Measurements from ENCODE around the gene YJU2. TPM values are rescaled to one million over a fixed set of nuclear protein-coding genes. Genes with fewer than 3 reads are reported as not detected.

The YJU2 gene
- 39.5 TPM for polyA plus RNA-seq (2013, experiment 1 of 2)
- polyA plus RNA-seq (2013, experiment 2 of 2), result 38.6 TPM

DNA sequence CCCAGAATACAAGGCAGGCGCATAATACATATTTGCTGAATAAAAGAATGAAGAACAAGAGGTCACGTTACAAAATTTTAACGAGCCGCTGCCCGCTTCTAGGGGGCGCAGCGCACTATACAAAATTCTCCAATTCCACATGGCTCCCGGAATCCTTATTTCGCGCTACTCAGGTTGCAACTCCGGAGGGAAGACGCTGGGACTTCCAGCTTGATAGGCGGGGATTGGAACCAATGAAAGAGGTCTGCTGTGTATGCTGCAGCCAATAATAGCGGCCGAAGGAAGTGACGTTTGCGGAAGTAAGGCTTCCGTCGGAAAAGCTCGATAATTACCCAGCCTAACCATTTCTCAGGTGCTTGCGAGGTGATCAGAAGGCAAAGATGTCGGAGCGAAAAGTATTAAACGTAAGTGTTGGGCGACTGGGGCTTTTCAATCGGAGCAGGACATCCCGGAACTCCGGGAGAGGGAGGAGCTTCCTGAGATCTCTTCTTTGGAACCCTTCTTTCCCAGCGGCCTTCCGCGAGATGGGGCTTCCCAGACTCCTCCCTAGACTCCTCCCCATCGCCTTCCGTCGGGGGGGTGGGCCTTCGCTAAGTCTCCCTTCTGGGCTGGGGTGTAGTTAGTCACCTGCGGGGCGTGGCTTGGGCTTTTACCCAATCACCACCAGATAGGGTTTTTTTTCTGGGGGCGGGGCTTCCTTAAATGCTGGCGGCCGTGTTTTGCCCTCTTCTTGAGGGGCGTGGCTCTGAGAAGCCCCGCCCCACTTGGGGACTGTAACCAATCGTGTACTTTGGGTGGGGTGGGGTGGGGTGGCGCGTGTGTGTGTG lies at the start of gene YJU2:
Gene YJU2 (plus strand): TSS at position 314 of the 827 bp plus-strand sequence. CDS start 67 bp downstream, at position 381.
- peak within 1 kb of the TSS; percentile 13 for H4K8ac ChIP-seq (ENCODE audit: low read depth, low read length)
- H3K23ac ChIP-seq (ENCODE audit: low read length), result no peak within 1 kb of the TSS
- no peak within 1 kb of the TSS for H2BK120ac ChIP-seq (ENCODE audit: low read depth, low read length)
- WGBS (ENCODE audit: extremely low coverage, insufficient coverage, low lambda C conversion rate), result no CpG with 5 or more reads among the region's 45 CpGs
- peak within 1 kb of the TSS; percentile 95 for H3K4me3 ChIP-seq (ENCODE audit: low read length)
- peak within 1 kb of the TSS; percentile 99 for H4K5ac ChIP-seq (ENCODE audit: low read length)
- H3K56ac ChIP-seq (ENCODE audit: low read length), result peak within 1 kb of the TSS; percentile 88
- H2BK5ac ChIP-seq (ENCODE audit: low read length), result peak within 1 kb of the TSS; percentile 56
- no peak within 1 kb of the TSS for H2AK5ac ChIP-seq (ENCODE audit: low read length)
- peaks cover 2% of the 10 kb centered on the region for H3K79me1 ChIP-seq (ENCODE audit: low read length)
- peak within 1 kb of the TSS; percentile 89 for H3K9ac ChIP-seq (ENCODE audit: low read length)
- H2BK15ac ChIP-seq (replicated peaks; ENCODE audit: low read depth), result no peak within 1 kb of the TSS
- peak; percentile 100 for DNase-seq
- H3K79me2 ChIP-seq (ENCODE audit: control insufficient read depth, insufficient read depth, low read length), result no peaks in the 10 kb centered on the region
- H3K4me2 ChIP-seq (ENCODE audit: low read length), result peak within 1 kb of the TSS; percentile 57
- H3K36me3 ChIP-seq (ENCODE audit: control insufficient read depth, insufficient read depth, low read length), result peaks cover 6% of the 10 kb centered on the region
- H3K27ac ChIP-seq (ENCODE audit: low read depth, low read length), result peak within 1 kb of the TSS; percentile 68
- H3K4ac ChIP-seq (ENCODE audit: low read depth, low read length), result no peak within 1 kb of the TSS
- H3K4me1 ChIP-seq (ENCODE audit: control insufficient read depth, low read depth, low read length), result peaks cover 2% of the 10 kb centered on the region
- no peaks in the 10 kb centered on the region for H3K27me3 ChIP-seq (ENCODE audit: insufficient read depth, low read length, poor library complexity)
- H3K18ac ChIP-seq (ENCODE audit: low read length), result peak within 1 kb of the TSS; percentile 89

DNA sequence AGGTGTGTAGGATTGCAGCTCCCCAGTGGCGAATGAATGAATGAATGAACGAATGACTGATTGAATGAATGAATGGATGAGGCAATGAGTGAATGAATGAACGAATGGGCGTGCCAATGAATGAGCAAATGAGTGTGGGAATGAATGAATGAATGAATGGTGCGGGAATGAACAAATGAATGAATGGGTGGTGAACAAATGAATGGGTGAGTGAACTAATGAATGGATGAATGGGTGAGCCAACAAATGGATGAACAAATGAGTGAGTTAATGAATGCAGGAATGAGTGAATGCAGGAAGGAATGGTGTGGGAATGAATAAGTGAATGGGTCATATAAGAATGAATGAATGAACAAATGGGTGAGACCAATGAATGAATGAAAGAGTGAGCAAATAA lies 49.7 kb upstream of the YJU2 start:
- H3K4me1 ChIP-seq (ENCODE audit: control insufficient read depth, low read depth, low read length), result no peaks in the 10 kb centered on the region

GRCh38 chr19:4197625-4198466 lies 49.0 kb upstream of the YJU2 start:
- Histone ChIP-seq H3K27me3 (ENCODE audit: insufficient read depth, low read length, poor library complexity) (no peaks in the 10 kb centered on the region), H3K4ac (ENCODE audit: low read depth, low read length) (no peak overlapping the region), H3K18ac (ENCODE audit: low read length) (no peak overlapping the region), H4K5ac (ENCODE audit: low read length) (no peak overlapping the region), H3K4me2 (ENCODE audit: low read length) (peak overlapping the region; percentile 34), H4K8ac (ENCODE audit: low read depth, low read length) (no peak overlapping the region), H3K4me1 (ENCODE audit: control insufficient read depth, low read depth, low read length) (no peaks in the 10 kb centered on the region), H2BK15ac (replicated peaks; ENCODE audit: low read depth) (no peak overlapping the region), H2AK5ac (ENCODE audit: low read length) (no peak overlapping the region), H2BK120ac (ENCODE audit: low read depth, low read length) (no peak overlapping the region), H3K27ac (ENCODE audit: low read depth, low read length) (no peak overlapping the region), H3K56ac (ENCODE audit: low read length) (peak overlapping the region; percentile 15), H3K4me3 (ENCODE audit: low read length) (no peak overlapping the region), H2BK5ac (ENCODE audit: low read length) (no peak overlapping the region), H3K9ac (ENCODE audit: low read length) (no peak overlapping the region), H3K79me2 (ENCODE audit: control insufficient read depth, insufficient read depth, low read length) (no peaks in the 10 kb centered on the region), H3K36me3 (ENCODE audit: control insufficient read depth, insufficient read depth, low read length) (no peaks in the 10 kb centered on the region), H3K23ac (ENCODE audit: low read length) (no peak overlapping the region), H3K79me1 (ENCODE audit: low read length) (no peaks in the 10 kb centered on the region)
- DNase-seq, result peak; percentile 59
- no CpG with 5 or more reads among the region's 70 CpGs for WGBS (ENCODE audit: extremely low coverage, insufficient coverage, low lambda C conversion rate)

More for the DNA sequence above, 49.7 kb upstream of the YJU2 start:
- H4K8ac ChIP-seq (ENCODE audit: low read depth, low read length), result no peak overlapping the region
- H3K27me3 ChIP-seq (ENCODE audit: insufficient read depth, low read length, poor library complexity), result no peaks in the 10 kb centered on the region
- H3K79me1 ChIP-seq (ENCODE audit: low read length), result no peaks in the 10 kb centered on the region
- no peak overlapping the region for H3K23ac ChIP-seq (ENCODE audit: low read length)
- no peaks in the 10 kb centered on the region for H3K36me3 ChIP-seq (ENCODE audit: control insufficient read depth, insufficient read depth, low read length)
- H3K27ac ChIP-seq (ENCODE audit: low read depth, low read length), result no peak overlapping the region
- no peak overlapping the region for H2BK120ac ChIP-seq (ENCODE audit: low read depth, low read length)
- no peak overlapping the region for H2BK15ac ChIP-seq (replicated peaks; ENCODE audit: low read depth)
- H3K4me2 ChIP-seq (ENCODE audit: low read length), result no peak overlapping the region
- no peak overlapping the region for H2AK5ac ChIP-seq (ENCODE audit: low read length)
- H3K4ac ChIP-seq (ENCODE audit: low read depth, low read length), result no peak overlapping the region
- WGBS (ENCODE audit: extremely low coverage, insufficient coverage, low lambda C conversion rate), result no CpG with 5 or more reads among the region's 5 CpGs
- DNase-seq, result no peak
- H2BK5ac ChIP-seq (ENCODE audit: low read length), result no peak overlapping the region
- H3K56ac ChIP-seq (ENCODE audit: low read length), result no peak overlapping the region
- H3K9ac ChIP-seq (ENCODE audit: low read length), result no peak overlapping the region
- H3K4me3 ChIP-seq (ENCODE audit: low read length), result no peak overlapping the region
- no peak overlapping the region for H4K5ac ChIP-seq (ENCODE audit: low read length)
- no peak overlapping the region for H3K18ac ChIP-seq (ENCODE audit: low read length)
- no peaks in the 10 kb centered on the region for H3K79me2 ChIP-seq (ENCODE audit: control insufficient read depth, insufficient read depth, low read length)

DNA sequence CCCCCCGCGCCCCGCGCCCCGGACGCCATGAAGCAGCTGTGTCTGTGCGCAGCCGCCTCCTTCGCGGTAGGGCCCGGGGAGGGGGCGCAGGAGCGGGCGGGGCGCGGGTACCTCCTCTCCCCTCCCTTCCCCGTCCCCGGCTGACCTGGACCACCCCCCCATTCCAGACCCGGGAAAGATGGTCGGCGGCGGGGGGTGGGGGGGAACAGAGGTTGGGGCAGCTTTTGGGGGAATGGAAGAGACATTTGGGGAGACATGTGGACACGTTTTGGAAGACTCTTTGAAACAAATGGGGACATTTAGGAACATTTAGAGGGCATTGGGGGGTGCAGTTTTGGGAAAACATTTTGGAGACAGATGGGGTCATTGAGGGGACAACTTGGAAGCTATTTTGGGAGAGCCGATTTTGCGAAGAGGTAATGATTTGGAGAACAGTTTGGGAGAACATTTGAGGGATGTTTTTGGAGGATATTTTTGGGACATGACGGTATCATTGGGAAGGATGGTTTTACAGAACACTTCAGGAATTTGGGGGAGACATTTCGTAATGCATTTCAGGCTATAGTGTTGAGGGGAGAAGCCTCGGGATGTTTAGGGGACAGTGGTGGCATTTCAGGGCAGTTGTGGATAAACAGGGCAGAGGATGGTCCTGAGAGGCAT lies 48.3 kb upstream of the YJU2 start:
- H2BK5ac ChIP-seq (ENCODE audit: low read length), result no peak overlapping the region
- DNase-seq, result no peak
- no peak overlapping the region for H3K27ac ChIP-seq (ENCODE audit: low read depth, low read length)
- no peaks in the 10 kb centered on the region for H3K36me3 ChIP-seq (ENCODE audit: control insufficient read depth, insufficient read depth, low read length)
- no peaks in the 10 kb centered on the region for H3K79me2 ChIP-seq (ENCODE audit: control insufficient read depth, insufficient read depth, low read length)
- no peak overlapping the region for H3K9ac ChIP-seq (ENCODE audit: low read length)
- no peak overlapping the region for H3K18ac ChIP-seq (ENCODE audit: low read length)
- H3K23ac ChIP-seq (ENCODE audit: low read length), result no peak overlapping the region
- H3K4me3 ChIP-seq (ENCODE audit: low read length), result no peak overlapping the region
- no peak overlapping the region for H2BK15ac ChIP-seq (replicated peaks; ENCODE audit: low read depth)
- H2BK120ac ChIP-seq (ENCODE audit: low read depth, low read length), result no peak overlapping the region
- H4K8ac ChIP-seq (ENCODE audit: low read depth, low read length), result no peak overlapping the region
- H3K4me1 ChIP-seq (ENCODE audit: control insufficient read depth, low read depth, low read length), result no peaks in the 10 kb centered on the region
- no peak overlapping the region for H3K4me2 ChIP-seq (ENCODE audit: low read length)
- no peak overlapping the region for H3K4ac ChIP-seq (ENCODE audit: low read depth, low read length)
- WGBS (ENCODE audit: extremely low coverage, insufficient coverage, low lambda C conversion rate), result no CpG with 5 or more reads among the region's 28 CpGs
- H3K79me1 ChIP-seq (ENCODE audit: low read length), result no peaks in the 10 kb centered on the region
- no peak overlapping the region for H2AK5ac ChIP-seq (ENCODE audit: low read length)
- peak overlapping the region; percentile 44 for H3K56ac ChIP-seq (ENCODE audit: low read length)
- no peaks in the 10 kb centered on the region for H3K27me3 ChIP-seq (ENCODE audit: insufficient read depth, low read length, poor library complexity)
- no peak overlapping the region for H4K5ac ChIP-seq (ENCODE audit: low read length)

- no peak overlapping the region for H3K4me2 ChIP-seq (ENCODE audit: low read length)
- H3K23ac ChIP-seq (ENCODE audit: low read length), result no peak overlapping the region
- no CpG with 5 or more reads among the region's 33 CpGs for whole genome bisulfite sequencing (ENCODE audit: extremely low coverage, insufficient coverage, low lambda C conversion rate)
- no peak overlapping the region for H3K18ac ChIP-seq (ENCODE audit: low read length)
- H4K5ac ChIP-seq (ENCODE audit: low read length), result no peak overlapping the region
- H4K8ac ChIP-seq (ENCODE audit: low read depth, low read length), result no peak overlapping the region
- no peak overlapping the region for H3K4ac ChIP-seq (ENCODE audit: low read depth, low read length)
- H3K79me2 ChIP-seq (ENCODE audit: control insufficient read depth, insufficient read depth, low read length), result no peaks in the 10 kb centered on the region
- H3K9ac ChIP-seq (ENCODE audit: low read length), result no peak overlapping the region
- no peak overlapping the region for H3K4me3 ChIP-seq (ENCODE audit: low read length)
- H3K4me1 ChIP-seq (ENCODE audit: control insufficient read depth, low read depth, low read length), result no peaks in the 10 kb centered on the region
- H3K27me3 ChIP-seq (ENCODE audit: insufficient read depth, low read length, poor library complexity), result no peaks in the 10 kb centered on the region
- no peak overlapping the region for H2BK120ac ChIP-seq (ENCODE audit: low read depth, low read length)
- no peak overlapping the region for H3K56ac ChIP-seq (ENCODE audit: low read length)
- no peaks in the 10 kb centered on the region for H3K79me1 ChIP-seq (ENCODE audit: low read length)
- DNase-seq, result no peak
- H2BK5ac ChIP-seq (ENCODE audit: low read length), result no peak overlapping the region
- H3K36me3 ChIP-seq (ENCODE audit: control insufficient read depth, insufficient read depth, low read length), result no peaks in the 10 kb centered on the region
- no peak overlapping the region for H2BK15ac ChIP-seq (replicated peaks; ENCODE audit: low read depth)
- H3K27ac ChIP-seq (ENCODE audit: low read depth, low read length), result no peak overlapping the region
- H2AK5ac ChIP-seq (ENCODE audit: low read length), result no peak overlapping the region
These were observed 47.1 kb upstream of the YJU2 start for GRCh38 chr19:4199699-4200293.

All from mesendoderm (in vitro differentiated cells).